Immature natural killer cell (primary cell): ENCODE data around the gene TFIP11. TPM values are rescaled to one million over a fixed set of nuclear protein-coding genes. Genes with fewer than 3 reads are reported as not detected.
"Not testable (repeated sequence)": the region's sequence is repeated elsewhere in the genome, so short reads cannot be mapped to it uniquely, and the experiment has no call there.

Experiments
- DNase-seq, 3 donors: peaks; one replicate each; pipeline ENCODE4 v3.0.0; 2022; ENCODE audit warnings: mixed read lengths in 1 of 3
- H3K27ac Mint-ChIP-seq, 6 donors: one replicate each; pipeline ENCODE4 v1.8.0; 2020; ENCODE audit warnings: mixed read lengths in 6 of 6, mild to moderate bottlenecking in 5 of 6, inconsistent platforms in 4 of 6, moderate library complexity in 3 of 6
- H3K27me3 Mint-ChIP-seq, 3 donors: one replicate each; pipeline ENCODE4 v1.8.0; 2020 to 2021; ENCODE audit warnings: low read depth in 3 of 3, mild to moderate bottlenecking in 3 of 3, mixed read lengths in 3 of 3, moderate library complexity in 3 of 3, inconsistent platforms in 1 of 3
- H3K36me3 Mint-ChIP-seq, 3 donors: one replicate each; pipeline ENCODE4 v1.8.0; 2020; ENCODE audit warnings: mixed read lengths in 3 of 3, inconsistent platforms in 2 of 3, mild to moderate bottlenecking in 2 of 3
- H3K4me1 Mint-ChIP-seq, 2 donors: one replicate each; pipeline ENCODE4 v1.8.0; 2020; ENCODE audit warnings: inconsistent platforms in 2 of 2, mild to moderate bottlenecking in 2 of 2, mixed read lengths in 2 of 2, moderate library complexity in 1 of 2
- H3K4me3 Mint-ChIP-seq, 5 donors: one replicate each; pipeline ENCODE4 v1.8.0; 2020; ENCODE audit warnings: mild to moderate bottlenecking in 5 of 5, mixed read lengths in 5 of 5, inconsistent platforms in 3 of 5, moderate library complexity in 3 of 5
- H3K9me3 Mint-ChIP-seq, 6 donors: one replicate each; pipeline ENCODE4 v1.8.0; 2020; ENCODE audit warnings: mild to moderate bottlenecking in 6 of 6, mixed read lengths in 6 of 6, inconsistent platforms in 4 of 6, moderate library complexity in 3 of 6
- polyA plus RNA-seq, 3 donors: library from polyadenylated mRNA; unstranded; fragments of 300-500 nt; fragmentation: Illumina TruSeq; gene quantifications; one replicate each; pipeline ENCODE4 v1.2.3, GENCODE V29; 2021

TFIP11 gene
- polyA plus RNA-seq, 3 donors from 2014 or later = 16.3 to 59.9 (median 18.0) TPM

DNA sequence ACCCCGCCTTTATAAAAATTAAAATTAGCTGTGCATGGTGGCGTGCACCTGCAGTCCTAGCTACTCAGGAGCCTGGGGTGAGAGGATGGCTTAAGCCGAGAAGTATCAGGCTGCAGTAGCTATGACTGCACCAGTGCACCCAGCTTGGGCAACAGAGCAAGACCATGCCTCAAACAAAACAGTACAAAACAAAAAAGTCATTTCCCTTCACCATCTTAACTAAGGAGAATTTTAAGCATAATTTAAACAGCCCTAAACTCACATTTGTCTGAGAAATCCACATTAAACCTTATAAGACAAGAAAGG, 23.3 kb upstream of the TFIP11 start:
- H3K4me3 Mint-ChIP-seq = no peak overlapping the region
- no peak for DNase-seq
- H3K4me1 Mint-ChIP-seq = peaks cover 33 to 64% of the 10 kb centered on the region in 2 donors
- peak overlapping the region; percentile 30 to 83 (median 80) for H3K27ac Mint-ChIP-seq
- peaks cover 0 to 4% (median 4%) of the 10 kb centered on the region in 3 donors for H3K27me3 Mint-ChIP-seq
- H3K9me3 Mint-ChIP-seq = no peaks in the 10 kb centered on the region
- H3K36me3 Mint-ChIP-seq = peaks cover 32 to 54% (median 32%) of the 10 kb centered on the region in 3 donors

DNA sequence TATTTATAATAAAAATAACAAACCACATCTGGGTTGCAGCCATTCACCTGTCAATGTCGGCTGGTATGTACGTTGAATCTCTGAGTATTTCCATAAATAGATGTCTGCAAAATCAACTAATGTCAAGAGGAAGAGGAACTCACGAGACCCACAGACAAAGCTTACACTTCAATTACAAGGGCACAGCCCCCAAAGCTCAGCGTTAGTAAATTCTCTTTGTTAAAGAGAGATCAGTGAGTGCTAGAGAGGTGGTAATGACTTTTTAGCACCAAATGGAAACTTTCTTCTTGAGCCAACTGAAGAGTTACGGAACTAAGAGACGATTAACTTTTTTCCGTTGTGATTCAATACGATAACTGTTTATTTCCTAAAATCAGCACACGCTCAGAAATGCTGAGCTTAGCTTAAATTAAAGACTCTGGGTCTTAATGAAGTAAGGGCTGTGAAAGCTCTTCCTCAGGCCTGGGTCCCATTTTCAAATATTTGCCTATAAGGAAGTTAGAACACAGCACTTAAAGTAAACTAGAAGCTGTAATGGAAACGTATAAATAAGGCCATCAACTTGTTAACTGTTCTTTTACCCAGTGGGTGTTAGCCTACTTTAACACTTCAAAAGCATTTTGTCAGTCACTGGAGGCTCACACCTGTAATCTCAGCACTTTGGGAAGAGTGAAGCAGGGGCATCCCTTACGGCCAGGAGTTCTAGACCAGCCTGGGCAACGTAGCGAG, 22.8 kb upstream of the TFIP11 start:
- Mint-ChIP-seq H3K4me3 (peak overlapping the region in 1 of 5 donors; percentile 53), H3K9me3 (no peaks in the 10 kb centered on the region), H3K4me1 (peaks cover 29 to 60% of the 10 kb centered on the region in 2 donors), H3K27me3 (peaks cover 0 to 4% (median 4%) of the 10 kb centered on the region in 3 donors), H3K27ac (peak overlapping the region; percentile 30 to 83 (median 80)), H3K36me3 (peaks cover 32 to 59% (median 33%) of the 10 kb centered on the region in 3 donors)
- DNase-seq = no peak

DNA sequence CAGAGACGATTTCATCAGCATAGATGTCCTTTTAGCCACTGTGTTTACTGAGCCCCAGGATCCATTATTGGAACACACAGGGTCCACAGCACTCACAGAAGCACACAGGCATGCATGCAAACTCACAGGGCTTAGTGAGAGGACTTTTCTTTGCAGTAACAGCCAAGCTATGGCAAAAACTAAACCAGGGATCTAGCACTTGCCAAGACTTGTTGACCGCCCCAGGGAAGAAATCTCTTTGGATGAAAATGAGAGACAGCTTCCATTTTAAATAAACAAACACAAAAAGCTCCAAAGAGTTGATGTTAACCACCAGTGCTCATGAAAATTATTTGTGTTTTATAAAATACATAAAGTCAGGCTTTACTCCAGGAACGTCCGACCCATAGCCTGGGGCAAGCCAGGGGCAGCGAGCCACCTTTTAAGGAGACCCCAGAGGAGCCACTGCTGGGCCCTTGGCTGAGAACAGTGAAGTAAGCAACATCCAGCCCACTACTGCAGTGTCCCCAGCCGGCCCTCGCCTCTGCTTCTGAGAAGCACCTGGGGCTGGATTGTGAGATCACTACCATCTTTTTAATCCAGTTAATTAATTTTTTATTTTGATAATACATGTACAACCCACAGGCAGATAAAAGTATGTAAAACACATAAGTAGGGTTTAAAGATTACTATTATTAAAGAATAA, 22.0 kb upstream of the TFIP11 start:
- Mint-ChIP-seq H3K27me3 (peaks cover 0 to 4% (median 4%) of the 10 kb centered on the region in 3 donors), H3K36me3 (peaks cover 34 to 65% (median 36%) of the 10 kb centered on the region in 3 donors)

DNA sequence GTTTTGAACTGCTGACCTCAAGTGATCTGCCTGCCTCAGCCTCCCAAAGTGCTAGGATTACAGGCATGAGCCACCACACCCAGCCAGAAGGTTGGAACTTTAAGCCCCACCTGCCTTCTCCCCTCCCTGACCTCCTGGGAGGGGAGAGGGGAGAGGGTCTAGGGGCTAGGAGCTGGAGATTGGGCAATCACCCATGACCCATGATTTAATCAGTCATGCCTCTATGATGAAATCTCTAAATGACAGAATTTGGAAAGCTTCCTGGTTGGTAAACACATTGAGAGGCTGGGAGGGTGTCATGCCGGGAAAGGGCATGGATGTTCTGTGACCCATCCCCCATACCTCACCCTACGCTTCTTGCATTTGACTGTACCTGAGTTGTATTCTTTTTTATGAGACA, 17.1 kb upstream of the TFIP11 start:
- Mint-ChIP-seq H3K27ac (peak overlapping the region in 2 of 6 donors; percentile 34 to 48), H3K4me3 (no peak overlapping the region), H3K36me3 (peaks cover 33 to 66% (median 39%) of the 10 kb centered on the region in 3 donors), H3K27me3 (peaks cover 0 to 2% (median 1%) of the 10 kb centered on the region in 3 donors), H3K9me3 (no peaks in the 10 kb centered on the region), H3K4me1 (peaks cover 5 to 26% of the 10 kb centered on the region in 2 donors)
- no peak for DNase-seq

More for the DNA sequence above, 22.0 kb upstream of the TFIP11 start:
- no peak overlapping the region for H3K4me3 Mint-ChIP-seq
- peak overlapping the region in 4 of 6 donors; percentile 24 to 84 (median 71) for H3K27ac Mint-ChIP-seq
- no peak for DNase-seq
- H3K4me1 Mint-ChIP-seq = peaks cover 29 to 60% of the 10 kb centered on the region in 2 donors
- H3K9me3 Mint-ChIP-seq = no peaks in the 10 kb centered on the region

DNA sequence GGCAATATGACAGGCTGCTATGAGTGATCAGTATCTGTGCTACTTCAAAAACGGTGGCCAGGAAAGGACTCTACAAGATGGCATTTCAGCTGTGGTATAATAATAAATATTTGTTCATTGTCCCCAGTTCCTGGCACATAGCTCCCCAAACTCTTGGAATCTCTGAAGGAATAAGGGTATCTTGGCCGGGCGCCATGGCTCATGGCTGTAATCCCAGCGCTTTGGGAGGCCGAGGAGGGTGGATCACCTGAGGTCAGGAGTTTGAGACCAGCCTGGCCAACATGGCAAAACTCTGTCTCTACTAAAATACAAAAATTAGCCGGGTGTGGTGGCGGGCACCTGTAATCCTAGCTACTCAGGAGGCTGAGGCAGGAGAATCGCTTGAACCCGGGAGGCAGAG, 16.2 kb upstream of the TFIP11 start:
- H3K27me3 Mint-ChIP-seq, H3K4me3 Mint-ChIP-seq, H3K9me3 Mint-ChIP-seq, H3K27ac Mint-ChIP-seq, DNase-seq: not testable (repeated sequence)
- Mint-ChIP-seq H3K36me3 (peaks cover 35 to 66% (median 39%) of the 10 kb centered on the region in 3 donors), H3K4me1 (peaks cover 2 to 20% of the 10 kb centered on the region in 2 donors)

DNA sequence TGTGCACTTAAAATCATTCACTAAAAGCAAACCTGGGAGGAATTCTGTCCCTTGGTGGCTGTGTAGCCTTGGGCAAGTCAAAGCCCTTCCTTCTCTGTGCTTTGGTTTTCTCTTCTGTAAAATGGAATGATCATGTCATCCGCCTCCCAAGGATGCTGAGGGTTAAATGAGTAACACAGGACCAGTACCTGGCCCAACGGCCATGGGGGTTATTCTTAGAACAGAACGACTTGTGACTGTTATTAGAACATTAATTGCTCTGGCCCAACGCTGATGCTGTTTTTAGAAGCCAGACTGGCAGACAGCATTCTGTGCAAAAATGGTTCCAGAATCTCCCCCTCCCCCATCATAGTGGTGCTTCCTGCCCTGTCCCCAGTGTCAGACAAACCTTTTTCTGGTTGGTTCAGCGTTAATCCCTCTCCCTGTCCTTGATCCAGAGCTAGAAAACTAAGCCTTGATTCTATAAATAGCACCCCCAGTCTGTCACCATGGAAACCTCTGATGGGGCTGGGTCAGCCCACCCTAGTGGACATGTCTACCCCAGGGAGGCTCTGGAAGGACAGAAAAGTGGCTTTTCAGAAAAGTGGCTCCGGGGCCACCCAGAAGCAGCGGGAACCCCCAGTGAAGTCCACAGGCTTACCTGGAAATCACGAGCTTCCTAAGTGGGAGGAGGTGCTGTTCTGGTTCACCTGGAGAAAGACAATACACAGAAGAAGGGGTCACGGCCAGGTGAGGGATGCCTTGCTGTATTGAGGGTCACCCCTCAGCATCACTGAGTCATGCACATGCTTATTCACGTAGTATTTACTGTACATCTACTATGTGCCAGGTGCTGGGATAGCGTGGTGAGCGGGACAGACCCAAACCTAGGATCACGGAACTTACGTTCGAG, 15.5 kb upstream of the TFIP11 start:
- peaks cover 0 to 2% (median 1%) of the 10 kb centered on the region in 3 donors for H3K27me3 Mint-ChIP-seq
- no peaks in the 10 kb centered on the region for H3K9me3 Mint-ChIP-seq
- peak overlapping the region; percentile 11 to 84 (median 64) for H3K27ac Mint-ChIP-seq
- no peak for DNase-seq
- H3K4me3 Mint-ChIP-seq = no peak overlapping the region
- H3K36me3 Mint-ChIP-seq = peaks cover 37 to 68% (median 37%) of the 10 kb centered on the region in 3 donors
- H3K4me1 Mint-ChIP-seq = peaks cover 1 to 14% of the 10 kb centered on the region in 2 donors

DNA sequence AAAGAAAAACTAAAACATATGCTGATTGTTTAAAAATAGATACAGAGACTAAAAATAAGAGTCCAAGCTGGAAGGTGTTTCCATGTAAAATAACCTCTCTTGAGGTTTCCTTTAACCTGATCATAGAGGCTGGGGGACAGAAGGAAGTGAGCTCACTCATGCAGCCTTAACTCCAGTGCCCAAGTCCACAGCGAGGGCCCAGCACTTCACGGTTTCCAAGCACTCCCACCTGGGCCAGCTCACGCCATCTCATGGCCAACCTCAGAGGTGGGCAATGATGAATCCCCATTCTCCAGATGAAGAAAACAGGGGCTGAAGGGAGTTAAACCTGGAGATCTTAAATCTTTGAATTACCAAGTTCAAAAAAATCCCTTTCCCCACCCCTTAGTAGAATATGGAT, 14.9 kb upstream of the TFIP11 start:
- Mint-ChIP-seq H3K4me1 (peaks cover 0 to 11% of the 10 kb centered on the region in 2 donors), H3K27ac (peak overlapping the region; percentile 36 to 80 (median 66)), H3K27me3 (peaks cover 0 to 2% (median 0%) of the 10 kb centered on the region in 3 donors), H3K9me3 (no peaks in the 10 kb centered on the region), H3K4me3 (no peak overlapping the region), H3K36me3 (peaks cover 33 to 63% (median 35%) of the 10 kb centered on the region in 3 donors)
- no peak for DNase-seq

DNA sequence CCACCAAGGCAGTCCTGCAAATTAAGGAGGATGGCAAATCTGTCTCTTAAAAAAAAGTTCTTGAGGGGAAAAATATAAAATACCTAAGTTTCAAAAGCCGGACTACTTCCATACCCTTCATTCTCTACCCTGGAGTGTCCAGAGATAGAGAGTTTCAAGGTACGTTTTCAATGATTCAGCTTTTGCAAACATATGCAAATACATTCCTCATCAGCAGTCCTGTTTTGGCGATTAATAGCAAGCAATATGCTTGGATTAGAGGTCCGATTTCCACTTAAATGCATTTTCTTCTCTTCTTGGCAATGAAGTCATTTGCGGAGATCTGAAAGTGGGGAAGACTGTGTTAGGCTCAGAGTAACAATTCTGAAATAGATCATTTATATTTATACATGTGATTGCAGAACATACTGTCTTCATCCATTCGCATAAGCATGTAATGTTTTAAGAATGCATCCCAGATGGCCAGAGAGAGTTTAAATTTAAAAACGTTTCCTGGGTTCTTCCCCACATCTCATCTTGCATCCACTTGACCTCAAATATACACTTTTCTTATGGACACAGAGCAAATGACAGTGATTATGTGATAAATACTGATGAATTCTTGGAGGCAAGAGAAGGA, 13.8 kb upstream of the TFIP11 start:
- no peaks in the 10 kb centered on the region for H3K9me3 Mint-ChIP-seq
- peak overlapping the region; percentile 3 to 73 (median 34) for H3K27ac Mint-ChIP-seq
- no peak overlapping the region for H3K4me3 Mint-ChIP-seq
- peaks cover 28 to 54% (median 30%) of the 10 kb centered on the region in 3 donors for H3K36me3 Mint-ChIP-seq
- DNase-seq = no peak
- peaks cover 0 to 2% (median 2%) of the 10 kb centered on the region in 3 donors for H3K27me3 Mint-ChIP-seq
- peaks cover 0 to 7% of the 10 kb centered on the region in 2 donors for H3K4me1 Mint-ChIP-seq

DNA sequence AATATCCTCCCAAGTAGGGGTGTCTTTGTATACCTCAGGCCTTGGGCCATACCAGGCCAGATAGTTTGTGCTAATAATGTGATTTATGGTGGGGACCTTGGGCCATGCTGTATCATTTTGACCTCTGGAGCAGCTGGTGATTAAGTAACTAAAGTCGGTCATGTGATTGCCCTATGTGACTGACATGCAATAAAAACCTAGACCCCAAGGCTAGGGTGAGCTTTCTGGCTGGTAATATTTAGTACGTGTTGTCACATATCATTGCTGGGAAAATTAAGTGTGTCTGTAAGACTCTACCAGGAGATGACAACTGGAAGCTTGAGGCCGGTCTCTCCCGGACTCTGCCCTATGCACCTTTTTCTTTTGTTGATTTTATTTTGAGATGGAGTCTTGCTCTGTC, 12.6 kb upstream of the TFIP11 start:
- peaks cover 0 to 2% (median 2%) of the 10 kb centered on the region in 3 donors for H3K27me3 Mint-ChIP-seq
- no peaks in the 10 kb centered on the region for H3K9me3 Mint-ChIP-seq
- DNase-seq = no peak
- H3K4me1 Mint-ChIP-seq = peaks cover 0 to 5% of the 10 kb centered on the region in 2 donors
- no peak overlapping the region for H3K4me3 Mint-ChIP-seq
- peaks cover 23 to 45% (median 24%) of the 10 kb centered on the region in 3 donors for H3K36me3 Mint-ChIP-seq
- H3K27ac Mint-ChIP-seq = peak overlapping the region in 3 of 6 donors; percentile 30 to 51 (median 48)

DNA sequence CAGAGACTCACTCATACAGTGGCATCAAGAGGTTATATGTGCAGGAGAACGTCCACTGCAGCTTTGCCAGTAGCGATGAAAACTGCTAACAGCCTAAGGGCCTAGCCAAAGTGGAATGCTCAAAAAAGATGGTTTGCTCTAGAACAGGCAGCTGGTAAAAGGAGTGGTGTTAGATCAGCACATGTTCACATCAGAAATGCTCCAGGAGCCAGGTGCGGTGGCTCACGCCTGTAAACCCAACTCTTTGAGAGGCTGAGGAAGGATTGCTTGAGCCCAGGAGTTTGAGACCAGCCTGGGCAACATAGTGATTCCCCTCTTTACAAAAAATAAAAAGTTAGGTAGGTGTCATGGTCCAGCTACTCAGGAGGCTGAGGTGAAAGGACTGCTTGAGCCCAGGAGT, 10.3 kb upstream of the TFIP11 start:
- H3K4me1 Mint-ChIP-seq = peaks cover 0 to 5% of the 10 kb centered on the region in 2 donors
- no peak for DNase-seq
- peaks cover 18 to 35% (median 22%) of the 10 kb centered on the region in 3 donors for H3K36me3 Mint-ChIP-seq
- no peak overlapping the region for H3K4me3 Mint-ChIP-seq
- no peaks in the 10 kb centered on the region for H3K9me3 Mint-ChIP-seq
- peak overlapping the region in 4 of 6 donors; percentile 17 to 76 (median 45) for H3K27ac Mint-ChIP-seq
- peaks cover 0 to 2% (median 2%) of the 10 kb centered on the region in 3 donors for H3K27me3 Mint-ChIP-seq

DNA sequence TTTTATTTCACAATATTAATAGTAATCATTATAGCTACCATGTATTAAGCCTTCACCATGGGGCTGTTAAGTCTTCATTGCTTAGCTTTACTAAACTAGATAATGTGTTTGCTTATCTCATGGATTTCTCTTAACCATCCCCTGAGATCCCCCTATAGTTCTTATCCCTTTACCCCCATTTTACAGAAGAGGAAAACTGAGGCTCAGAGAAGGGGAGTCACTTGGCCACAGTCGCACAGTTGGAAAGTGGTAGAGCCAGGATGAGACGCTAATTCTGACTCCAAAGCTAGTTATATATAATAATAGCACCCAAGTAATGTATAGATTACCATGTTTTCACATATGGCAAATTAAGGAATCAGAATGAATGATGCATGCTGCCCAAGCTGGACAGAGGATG, 9.7 kb upstream of the TFIP11 start:
- Mint-ChIP-seq H3K27ac (peak overlapping the region in 4 of 6 donors; percentile 40 to 55 (median 50)), H3K27me3 (peaks cover 0 to 2% (median under 1%) of the 10 kb centered on the region in 3 donors), H3K9me3 (no peaks in the 10 kb centered on the region), H3K4me1 (peaks cover 0 to 3% of the 10 kb centered on the region in 2 donors), H3K4me3 (no peak overlapping the region), H3K36me3 (peaks cover 15 to 29% (median 20%) of the 10 kb centered on the region in 3 donors)
- DNase-seq = no peak

DNA sequence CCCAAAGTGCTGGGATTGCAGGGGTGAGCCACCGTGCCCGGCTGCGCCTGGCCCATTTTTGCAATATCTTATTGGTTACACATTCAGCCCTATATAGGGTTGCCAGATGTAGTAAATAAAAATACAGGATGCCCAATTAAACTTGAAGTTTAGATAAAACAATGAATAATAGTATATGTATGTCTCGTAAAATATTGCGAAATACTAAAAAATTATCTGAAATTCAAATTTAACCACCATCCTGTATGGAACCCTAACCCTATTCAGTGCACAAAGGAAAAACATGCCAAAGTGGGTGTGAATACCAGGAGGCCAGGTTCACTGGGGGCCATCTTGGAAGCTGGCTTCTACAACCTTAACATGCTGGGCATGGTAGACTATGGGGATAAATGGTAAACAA, 5.2 kb upstream of the TFIP11 start:
- no peak for DNase-seq
- no peaks in the 10 kb centered on the region for H3K36me3 Mint-ChIP-seq
- H3K27ac Mint-ChIP-seq = no peak overlapping the region

DNA sequence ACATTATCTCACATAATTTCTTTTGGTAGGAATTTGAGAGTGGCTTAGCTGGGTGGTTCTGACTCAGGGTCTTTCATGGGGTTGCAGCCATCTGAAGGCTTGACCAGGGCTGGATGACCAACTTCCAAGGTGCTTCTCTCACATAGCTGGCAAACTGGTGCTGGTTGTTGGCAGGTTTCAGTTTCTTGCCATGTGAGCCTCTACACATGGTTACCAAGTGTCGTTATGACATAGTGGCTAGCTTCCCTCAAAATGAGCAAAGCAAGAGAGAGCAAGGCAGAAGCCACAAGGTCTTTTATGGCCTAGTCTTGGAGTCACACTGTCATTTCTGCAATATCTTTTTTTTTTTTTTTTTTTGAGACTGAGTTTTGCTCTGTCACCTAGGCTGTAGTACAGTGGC, 4.2 kb upstream of the TFIP11 start:
- DNase-seq = no peak
- H3K36me3 Mint-ChIP-seq = no peaks in the 10 kb centered on the region
- peaks cover 0 to 16% (median 4%) of the 10 kb centered on the region in 3 donors for H3K27me3 Mint-ChIP-seq
- no peaks in the 10 kb centered on the region for H3K9me3 Mint-ChIP-seq
- H3K4me1 Mint-ChIP-seq = peaks cover 21 to 38% of the 10 kb centered on the region in 2 donors
- no peak overlapping the region for H3K27ac Mint-ChIP-seq
- no peak overlapping the region for H3K4me3 Mint-ChIP-seq

More for the DNA sequence above, 5.2 kb upstream of the TFIP11 start:
- Mint-ChIP-seq H3K27me3 (peaks cover 0 to 11% (median 4%) of the 10 kb centered on the region in 3 donors), H3K4me1 (peaks cover 12 to 29% of the 10 kb centered on the region in 2 donors), H3K4me3 (no peak overlapping the region), H3K9me3 (no peaks in the 10 kb centered on the region)
